Activated naive CD8-positive, alpha-beta T cell treated with anti-CD3 and anti-CD28 coated beads, Interleukin-2, amount 10 ng/mL, durations not matched to agents 7 days and 5 days (primary cell): ENCODE results near the gene ING5. TPM values are rescaled to one million over a fixed set of nuclear protein-coding genes. Genes with fewer than 3 reads are reported as not detected.
"Not testable (repeated sequence)": the region's sequence is repeated elsewhere in the genome, so short reads cannot be mapped to it uniquely, and the experiment has no call there.

Experiments used
- ATAC-seq: fragments of 150-1000 bp; cut with Tn5 transposase; one replicate; pipeline ENCODE4 v1.10.0; 2021; ENCODE audit warnings: low read depth, moderate library complexity
- POLR2A ChIA-PET: fragments of 350-600 bp; sonication (Branson Sonifier 250); formaldehyde crosslinking; loops from one replicate; lab custom pipeline; 2021; ENCODE audit warnings: antibody characterized with exemption; lab: Charles Lee
- DNase-seq: peaks from one replicate; pipeline ENCODE4 v3.0.0; 2021
- H3K27ac Mint-ChIP-seq: one replicate; pipeline ENCODE4 v1.8.0; 2022; ENCODE audit warnings: mild to moderate bottlenecking, mixed read lengths
- H3K27me3 Mint-ChIP-seq: one replicate; pipeline ENCODE4 v1.8.0; 2022; ENCODE audit warnings: mild to moderate bottlenecking, moderate library complexity, mixed read lengths
- H3K36me3 Mint-ChIP-seq: one replicate; pipeline ENCODE4 v1.8.0; 2021; ENCODE audit warnings: mild to moderate bottlenecking, mixed read lengths
- H3K4me1 Mint-ChIP-seq: one replicate; pipeline ENCODE4 v1.8.0; 2021; ENCODE audit warnings: mixed read lengths
- H3K4me3 Mint-ChIP-seq: one replicate; pipeline ENCODE4 v1.8.0; 2022; ENCODE audit warnings: mild to moderate bottlenecking, moderate library complexity, mixed read lengths
- H3K9me3 Mint-ChIP-seq: one replicate; pipeline ENCODE4 v1.8.0; 2021; ENCODE audit warnings: mixed read lengths
- total RNA-seq, 2 experiments: library from RNA; stranded (reverse); gene quantifications; one replicate each; pipeline ENCODE4 v1.2.3, GENCODE V29; 2021

Gene ING5
- total RNA-seq, 2 experiments from 2014 or later: 52.1 to 54.3 TPM

GRCh38 chr2:241753493-241753892 lies 51.7 kb downstream of the ING5 start:
- no peaks in the 10 kb centered on the region for H3K27me3 Mint-ChIP-seq
- ATAC-seq (no peak), DNase-seq (no peak)
- no peaks in the 10 kb centered on the region for H3K9me3 Mint-ChIP-seq
- H3K4me3 Mint-ChIP-seq: no peak overlapping the region
- H3K27ac Mint-ChIP-seq: no peak overlapping the region
- H3K4me1 Mint-ChIP-seq: no peaks in the 10 kb centered on the region
- POLR2A ChIA-PET: no interaction called here
- H3K36me3 Mint-ChIP-seq: peaks cover 4% of the 10 kb centered on the region

GRCh38 chr2:241754042-241754441 lies 52.2 kb downstream of the ING5 start:
- Mint-ChIP-seq H3K27me3 (no peaks in the 10 kb centered on the region), H3K36me3 (peaks cover 4% of the 10 kb centered on the region), H3K27ac (no peak overlapping the region), H3K4me3 (no peak overlapping the region), H3K9me3 (no peaks in the 10 kb centered on the region), H3K4me1 (no peaks in the 10 kb centered on the region)
- no peak for ATAC-seq
- no peak for DNase-seq
- POLR2A ChIA-PET: no interaction called here

GRCh38 chr2:241755166-241755565 lies 53.3 kb downstream of the ING5 start:
- ATAC-seq (no peak), DNase-seq (no peak)
- Mint-ChIP-seq H3K4me3 (no peak overlapping the region), H3K27ac (no peak overlapping the region), H3K36me3 (peaks cover 9% of the 10 kb centered on the region), H3K9me3 (peaks cover 2% of the 10 kb centered on the region), H3K27me3 (no peaks in the 10 kb centered on the region), H3K4me1 (no peaks in the 10 kb centered on the region)
- POLR2A ChIA-PET: no interaction called here

GRCh38 chr2:241755777-241756176 lies 53.9 kb downstream of the ING5 start:
- Mint-ChIP-seq H3K4me3 (no peak overlapping the region), H3K27ac (no peak overlapping the region), H3K36me3 (peaks cover 13% of the 10 kb centered on the region), H3K4me1 (peaks cover under 1% of the 10 kb centered on the region), H3K27me3 (no peaks in the 10 kb centered on the region), H3K9me3 (peaks cover 3% of the 10 kb centered on the region)
- DNase-seq (no peak), ATAC-seq (no peak)
- POLR2A ChIA-PET: no interaction called here

GRCh38 chr2:241759067-241759807 lies 57.4 kb downstream of the ING5 start:
- Mint-ChIP-seq H3K4me1 (peaks cover 18% of the 10 kb centered on the region), H3K36me3 (peaks cover 17% of the 10 kb centered on the region), H3K9me3 (peaks cover 4% of the 10 kb centered on the region), H3K27ac (peak overlapping the region; percentile 27), H3K4me3 (no peak overlapping the region), H3K27me3 (no peaks in the 10 kb centered on the region)
- POLR2A ChIA-PET: no interaction called here
- ATAC-seq: no peak
- peak; percentile 17 for DNase-seq

- POLR2A ChIA-PET, H3K9me3 Mint-ChIP-seq: not testable (repeated sequence)
Observed at GRCh38 chr2:241759893-241760292, 58.1 kb downstream of the ING5 start.

GRCh38 chr2:241760301-241760771 lies 58.5 kb downstream of the ING5 start:
- ATAC-seq (no peak), DNase-seq (peak; percentile 50)
- Mint-ChIP-seq H3K4me1 (peaks cover 18% of the 10 kb centered on the region), H3K27ac (no peak overlapping the region), H3K9me3 (peaks cover 4% of the 10 kb centered on the region), H3K36me3 (peaks cover 17% of the 10 kb centered on the region), H3K4me3 (no peak overlapping the region), H3K27me3 (no peaks in the 10 kb centered on the region)
- POLR2A ChIA-PET: no interaction called here

More at GRCh38 chr2:241759893-241760292, 58.1 kb downstream of the ING5 start:
- Mint-ChIP-seq H3K36me3 (peaks cover 17% of the 10 kb centered on the region), H3K4me1 (peaks cover 18% of the 10 kb centered on the region)
- H3K4me3 Mint-ChIP-seq, ATAC-seq, H3K27ac Mint-ChIP-seq, H3K27me3 Mint-ChIP-seq: not testable (repeated sequence)
- DNase-seq: peak; percentile 29

GRCh38 chr2:241762321-241762932 lies 60.6 kb downstream of the ING5 start:
- ATAC-seq: no peak

GRCh38 chr2:241762933-241763369 lies 61.1 kb downstream of the ING5 start:
- Mint-ChIP-seq H3K4me3 (peak overlapping the region; percentile 11), H3K27me3 (no peaks in the 10 kb centered on the region), H3K9me3 (peaks cover 4% of the 10 kb centered on the region), H3K4me1 (peaks cover 18% of the 10 kb centered on the region), H3K27ac (peak overlapping the region; percentile 2), H3K36me3 (peaks cover 16% of the 10 kb centered on the region)
- ATAC-seq (peak; percentile 62), DNase-seq (peak; percentile 45)
- POLR2A ChIA-PET: interaction anchor here (2.0 kb wide), 1 partner anchor 22 kb away, joined by 5 read pairs; no protein-coding TSS in a partner anchor

More at GRCh38 chr2:241762321-241762932, 60.6 kb downstream of the ING5 start:
- H3K9me3 Mint-ChIP-seq: peaks cover 4% of the 10 kb centered on the region
- peaks cover 17% of the 10 kb centered on the region for H3K36me3 Mint-ChIP-seq
- no peaks in the 10 kb centered on the region for H3K27me3 Mint-ChIP-seq
- H3K4me1 Mint-ChIP-seq: peaks cover 18% of the 10 kb centered on the region
- POLR2A ChIA-PET: interaction anchor here (2.0 kb wide), 1 partner anchor 22 kb away, joined by 5 read pairs; no protein-coding TSS in a partner anchor
- peak overlapping the region; percentile 11 for H3K4me3 Mint-ChIP-seq
- no peak for DNase-seq
- H3K27ac Mint-ChIP-seq: peak overlapping the region; percentile 2

GRCh38 chr2:241763551-241764274 lies 61.9 kb downstream of the ING5 start:
- ATAC-seq: no peak
- peaks cover 4% of the 10 kb centered on the region for H3K9me3 Mint-ChIP-seq
- POLR2A ChIA-PET: interaction anchor here (1.1 to 2.0 kb wide), 2 partner anchors 23 to 126 kb away, joined by 4 to 5 read pairs; partner anchors contain the start of gene ATG4B
- H3K36me3 Mint-ChIP-seq: peaks cover 15% of the 10 kb centered on the region
- no peak overlapping the region for H3K4me3 Mint-ChIP-seq
- H3K27me3 Mint-ChIP-seq: no peaks in the 10 kb centered on the region
- no peak for DNase-seq
- H3K4me1 Mint-ChIP-seq: peaks cover 18% of the 10 kb centered on the region
- no peak overlapping the region for H3K27ac Mint-ChIP-seq

GRCh38 chr2:241764275-241765241 lies 62.7 kb downstream of the ING5 start:
- no peak overlapping the region for H3K27ac Mint-ChIP-seq
- POLR2A ChIA-PET: interaction anchor here (1.1 kb wide), 1 partner anchor 127 kb away, joined by 4 read pairs; the partner anchor contains the start of gene ATG4B
- DNase-seq (no peak), ATAC-seq (no peak)
- peaks cover 4% of the 10 kb centered on the region for H3K9me3 Mint-ChIP-seq
- peaks cover 18% of the 10 kb centered on the region for H3K4me1 Mint-ChIP-seq
- H3K36me3 Mint-ChIP-seq: peaks cover 11% of the 10 kb centered on the region
- H3K27me3 Mint-ChIP-seq: no peaks in the 10 kb centered on the region
- no peak overlapping the region for H3K4me3 Mint-ChIP-seq

- Mint-ChIP-seq H3K4me1 (peaks cover 17% of the 10 kb centered on the region), H3K36me3 (no peaks in the 10 kb centered on the region), H3K27ac (no peak overlapping the region), H3K27me3 (no peaks in the 10 kb centered on the region), H3K9me3 (no peaks in the 10 kb centered on the region), H3K4me3 (no peak overlapping the region)
- no peak for ATAC-seq
- POLR2A ChIA-PET: no interaction called here
- DNase-seq: no peak
Observed at GRCh38 chr2:241767464-241768250, 65.8 kb downstream of the ING5 start.
